BE2C (cell line): Measurements from ENCODE around the gene GIPR.

Experiments used
- DNase-seq: peaks from one replicate; pipeline ENCODE4 v3.0.0-alpha.2; 2020
- H3K27me3 ChIP-seq: fragments of 250-450 bp; sonication (Bioruptor Pico); 2 replicates; pipeline ENCODE4 v1.5.1; 2020; ENCODE audit warnings: mild to moderate bottlenecking
- H3K36me3 ChIP-seq: fragments of 250-450 bp; sonication (Bioruptor Pico); 2 replicates; pipeline ENCODE4 v1.5.1; 2020; ENCODE audit warnings: mild to moderate bottlenecking
- H3K4me1 ChIP-seq: fragments of 250-450 bp; sonication (Bioruptor Pico); 2 replicates; pipeline ENCODE4 v1.5.1; 2020
- H3K4me3 ChIP-seq: 2 replicates; pipeline ENCODE4 v1.5.1; 2011; ENCODE audit warnings: low read depth, low read length
- H3K9me3 ChIP-seq: fragments of 250-450 bp; sonication (Bioruptor Pico); 2 replicates; pipeline ENCODE4 v1.5.1; 2020
- CTCF ChIP-seq: IDR thresholded peaks from 2 replicates; pipeline ENCODE4 v1.5.1; 2012; ENCODE audit warnings: mild to moderate bottlenecking, low read depth, low read length

GIPR gene

GRCh38 chr19:45710356-45711130 lies 42.5 kb downstream of the GIPR start:
- TF ChIP-seq CTCF, result no peak
- Histone ChIP-seq H3K9me3 (no peaks in the 10 kb centered on the region), H3K27me3 (no peaks in the 10 kb centered on the region), H3K4me3 (no peak overlapping the region), H3K4me1 (no peaks in the 10 kb centered on the region), H3K36me3 (peaks cover 18% of the 10 kb centered on the region)
- no peak for DNase-seq

GRCh38 chr19:45711851-45712698 lies 44.1 kb downstream of the GIPR start:
- DNase-seq, result no peak
- Histone ChIP-seq H3K4me1 (no peaks in the 10 kb centered on the region; the same call in 1 of the 2 replicates), H3K4me3 (no peak overlapping the region), H3K27me3 (no peaks in the 10 kb centered on the region), H3K36me3 (peaks cover 18% of the 10 kb centered on the region), H3K9me3 (no peaks in the 10 kb centered on the region)
- TF ChIP-seq CTCF, result no peak

GRCh38 chr19:45712699-45713067 lies 44.7 kb downstream of the GIPR start:
- H3K9me3 ChIP-seq, result no peaks in the 10 kb centered on the region
- no peak for TF ChIP-seq CTCF
- no peaks in the 10 kb centered on the region; the same call in 1 of the 2 replicates for H3K4me1 ChIP-seq
- H3K36me3 ChIP-seq, result peaks cover 18% of the 10 kb centered on the region
- H3K27me3 ChIP-seq, result no peaks in the 10 kb centered on the region
- H3K4me3 ChIP-seq, result no peak overlapping the region
- no peak for DNase-seq

GRCh38 chr19:45713141-45713540 lies 45.1 kb downstream of the GIPR start:
- TF ChIP-seq CTCF, result no peak
- no peaks in the 10 kb centered on the region for H3K27me3 ChIP-seq
- DNase-seq, result no peak
- H3K9me3 ChIP-seq, result no peaks in the 10 kb centered on the region
- no peak overlapping the region for H3K4me3 ChIP-seq
- H3K36me3 ChIP-seq, result peaks cover 17% of the 10 kb centered on the region
- no peaks in the 10 kb centered on the region; the same call in 1 of the 2 replicates for H3K4me1 ChIP-seq

GRCh38 chr19:45715139-45715538 lies 47.1 kb downstream of the GIPR start:
- no peak for TF ChIP-seq CTCF
- peaks cover 15% of the 10 kb centered on the region for H3K36me3 ChIP-seq
- no peaks in the 10 kb centered on the region; the same call in 1 of the 2 replicates for H3K4me1 ChIP-seq
- no peaks in the 10 kb centered on the region for H3K9me3 ChIP-seq
- H3K4me3 ChIP-seq, result no peak overlapping the region
- H3K27me3 ChIP-seq, result no peaks in the 10 kb centered on the region
- DNase-seq, result no peak
